ENCODE data around the gene CDHR4. TPM values are rescaled to one million over a fixed set of nuclear protein-coding genes. Genes with fewer than 3 reads are reported as not detected.

Gene CDHR4
- not detected for polyA plus RNA-seq (2012; ENCODE audit: insufficient read length, low read depth)

GRCh38 chr3:49799761-49800160 lies at the start of gene CDHR4:
TSS of gene CDHR4 (minus strand) at chr3:49799873. CDS start at chr3:49799812, 61 bp downstream.
- TF ChIP-seq FOXP2 (optimal IDR thresholded peaks at IDR 0.05; ENCODE audit: borderline replicate concordance, extremely low read depth, extremely low read length, insufficient read depth), result no peak
- TF ChIP-seq SIN3A (IDR thresholded peaks at IDR 0.05; ENCODE audit: borderline replicate concordance, insufficient read depth, low read length), result no peak
- no peak for TF ChIP-seq POLR2AphosphoS5 (IDR thresholded peaks at IDR 0.05; ENCODE audit: low read depth, low read length)
- TF ChIP-seq TAF1 (IDR thresholded peaks at IDR 0.05; ENCODE audit: borderline replicate concordance, insufficient read depth, low read length), result no peak
- TF ChIP-seq REST (IDR thresholded peaks at IDR 0.05; ENCODE audit: insufficient read depth in 1 of 2, low read depth in 2 of 2, low read length in 2 of 2), result no peak

DNA sequence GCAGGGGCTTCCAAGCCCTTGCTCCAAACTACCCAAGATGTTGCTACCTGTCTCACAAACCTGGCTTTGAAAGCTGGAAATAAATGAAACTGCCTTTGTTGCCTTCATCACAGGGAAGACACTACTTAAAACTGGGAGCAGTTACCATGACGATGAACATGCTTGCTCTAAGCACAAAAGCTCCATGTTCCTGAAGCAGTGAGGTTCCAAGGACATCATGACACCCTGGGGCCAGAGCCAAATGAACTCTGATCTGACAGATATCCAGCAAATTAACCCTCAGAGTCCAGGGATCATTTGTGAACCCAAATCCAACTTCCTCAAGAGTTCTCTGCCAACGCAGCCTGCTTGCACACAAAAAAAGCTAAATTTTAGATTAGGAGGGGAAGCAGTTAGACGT lies 46.0 kb upstream of the CDHR4 start:
- TF ChIP-seq FOXP2 (optimal IDR thresholded peaks at IDR 0.05; ENCODE audit: borderline replicate concordance, extremely low read depth, extremely low read length, insufficient read depth), result no peak
- TF ChIP-seq POLR2AphosphoS5 (IDR thresholded peaks at IDR 0.05; ENCODE audit: low read depth, low read length), result no peak
- no peak for TF ChIP-seq SIN3A (IDR thresholded peaks at IDR 0.05; ENCODE audit: borderline replicate concordance, insufficient read depth, low read length)
- TF ChIP-seq REST (IDR thresholded peaks at IDR 0.05; ENCODE audit: insufficient read depth in 1 of 2, low read depth in 2 of 2, low read length in 2 of 2), result no peak
- TF ChIP-seq TAF1 (IDR thresholded peaks at IDR 0.05; ENCODE audit: borderline replicate concordance, insufficient read depth, low read length), result no peak

- TF ChIP-seq REST (IDR thresholded peaks at IDR 0.05; ENCODE audit: insufficient read depth in 1 of 2, low read depth in 2 of 2, low read length in 2 of 2), result no peak
- TF ChIP-seq SIN3A (IDR thresholded peaks at IDR 0.05; ENCODE audit: borderline replicate concordance, insufficient read depth, low read length), result no peak
- no peak for TF ChIP-seq FOXP2 (optimal IDR thresholded peaks at IDR 0.05; ENCODE audit: borderline replicate concordance, extremely low read depth, extremely low read length, insufficient read depth)
- no peak for TF ChIP-seq TAF1 (IDR thresholded peaks at IDR 0.05; ENCODE audit: borderline replicate concordance, insufficient read depth, low read length)
- no peak for TF ChIP-seq POLR2AphosphoS5 (IDR thresholded peaks at IDR 0.05; ENCODE audit: low read depth, low read length)
These were observed 45.0 kb upstream of the CDHR4 start for GRCh38 chr3:49844464-49845183.

- no peak for TF ChIP-seq REST (IDR thresholded peaks at IDR 0.05; ENCODE audit: insufficient read depth in 1 of 2, low read depth in 2 of 2, low read length in 2 of 2)
- TF ChIP-seq POLR2AphosphoS5 (IDR thresholded peaks at IDR 0.05; ENCODE audit: low read depth, low read length), result no peak
- TF ChIP-seq FOXP2 (optimal IDR thresholded peaks at IDR 0.05; ENCODE audit: borderline replicate concordance, extremely low read depth, extremely low read length, insufficient read depth), result no peak
- no peak for TF ChIP-seq TAF1 (IDR thresholded peaks at IDR 0.05; ENCODE audit: borderline replicate concordance, insufficient read depth, low read length)
- no peak for TF ChIP-seq SIN3A (IDR thresholded peaks at IDR 0.05; ENCODE audit: borderline replicate concordance, insufficient read depth, low read length)
These were observed 43.3 kb upstream of the CDHR4 start for GRCh38 chr3:49842843-49843517.
